ENCODE results near the gene ADAMTS17.
A peak's percentile ranks its signal among the peaks of the same experiment; 100 is the strongest.

Gene ADAMTS17

GRCh38 chr15:100147828-100148227, 193.9 kb downstream of the ADAMTS17 start:
- H3K4me3 ChIP-seq (ENCODE audit: low read length in 2 of 2) = no peak overlapping the region
- no peak overlapping the region for H3K27ac ChIP-seq (ENCODE audit: low read length)
- no peaks in the 10 kb centered on the region for H3K27me3 ChIP-seq (ENCODE audit: control insufficient read depth in 1 of 2, insufficient read depth in 2 of 2, low read length in 2 of 2)
- no peaks in the 10 kb centered on the region for H3K36me3 ChIP-seq (ENCODE audit: control insufficient read depth in 2 of 2, insufficient read depth in 2 of 2, low read length in 2 of 2)
- H3K4me1 ChIP-seq (ENCODE audit: control insufficient read depth, insufficient read depth, low read length) = peaks cover 2% of the 10 kb centered on the region
- peaks cover 8 to 10% of the 10 kb centered on the region in 2 donors for H3K9me3 ChIP-seq (ENCODE audit: control insufficient read depth in 2 of 2, low read length in 2 of 2)
- H3K9ac ChIP-seq (ENCODE audit: low read length in 2 of 2) = no peak overlapping the region

GRCh38 chr15:100143378-100143777, 198.4 kb downstream of the ADAMTS17 start:
- Histone ChIP-seq H3K4me1 (ENCODE audit: control insufficient read depth, insufficient read depth, low read length) (peaks cover 16% of the 10 kb centered on the region), H3K27me3 (ENCODE audit: control insufficient read depth in 1 of 2, insufficient read depth in 2 of 2, low read length in 2 of 2) (no peaks in the 10 kb centered on the region), H3K27ac (ENCODE audit: low read length) (no peak overlapping the region), H3K9me3 (ENCODE audit: control insufficient read depth in 2 of 2, low read length in 2 of 2) (peaks cover 0 to 8% of the 10 kb centered on the region in 2 donors), H3K36me3 (ENCODE audit: control insufficient read depth in 2 of 2, insufficient read depth in 2 of 2, low read length in 2 of 2) (no peaks in the 10 kb centered on the region), H3K4me3 (ENCODE audit: low read length in 2 of 2) (no peak overlapping the region), H3K9ac (ENCODE audit: low read length in 2 of 2) (no peak overlapping the region)

GRCh38 chr15:100141311-100142001, 200.3 kb downstream of the ADAMTS17 start:
- Histone ChIP-seq H3K27ac (ENCODE audit: low read length) (no peak overlapping the region), H3K9ac (ENCODE audit: low read length in 2 of 2) (no peak overlapping the region), H3K9me3 (ENCODE audit: control insufficient read depth in 2 of 2, low read length in 2 of 2) (no peaks in the 10 kb centered on the region), H3K4me1 (ENCODE audit: control insufficient read depth, insufficient read depth, low read length) (peaks cover 16% of the 10 kb centered on the region), H3K27me3 (ENCODE audit: control insufficient read depth in 1 of 2, insufficient read depth in 2 of 2, low read length in 2 of 2) (no peaks in the 10 kb centered on the region), H3K36me3 (ENCODE audit: control insufficient read depth in 2 of 2, insufficient read depth in 2 of 2, low read length in 2 of 2) (no peaks in the 10 kb centered on the region), H3K4me3 (ENCODE audit: low read length in 2 of 2) (peak overlapping the region; percentile 29 to 37)

GRCh38 chr15:100140527-100141308, 201.1 kb downstream of the ADAMTS17 start:
- Histone ChIP-seq H3K36me3 (ENCODE audit: control insufficient read depth in 2 of 2, insufficient read depth in 2 of 2, low read length in 2 of 2) (no peaks in the 10 kb centered on the region), H3K9ac (ENCODE audit: low read length in 2 of 2) (no peak overlapping the region), H3K4me1 (ENCODE audit: control insufficient read depth, insufficient read depth, low read length) (peaks cover 16% of the 10 kb centered on the region), H3K4me3 (ENCODE audit: low read length in 2 of 2) (peak overlapping the region; percentile 29 to 37), H3K9me3 (ENCODE audit: control insufficient read depth in 2 of 2, low read length in 2 of 2) (no peaks in the 10 kb centered on the region), H3K27me3 (ENCODE audit: control insufficient read depth in 1 of 2, insufficient read depth in 2 of 2, low read length in 2 of 2) (no peaks in the 10 kb centered on the region), H3K27ac (ENCODE audit: low read length) (no peak overlapping the region)

GRCh38 chr15:100134586-100134985, 207.2 kb downstream of the ADAMTS17 start:
- no peak overlapping the region for H3K4me3 ChIP-seq (ENCODE audit: low read length in 2 of 2)
- no peak overlapping the region for H3K9ac ChIP-seq (ENCODE audit: low read length in 2 of 2)
- no peak overlapping the region for H3K27ac ChIP-seq (ENCODE audit: low read length)
- no peaks in the 10 kb centered on the region for H3K36me3 ChIP-seq (ENCODE audit: control insufficient read depth in 2 of 2, insufficient read depth in 2 of 2, low read length in 2 of 2)
- no peaks in the 10 kb centered on the region for H3K27me3 ChIP-seq (ENCODE audit: control insufficient read depth in 1 of 2, insufficient read depth in 2 of 2, low read length in 2 of 2)
- H3K9me3 ChIP-seq (ENCODE audit: control insufficient read depth in 2 of 2, low read length in 2 of 2) = no peaks in the 10 kb centered on the region
- peaks cover 9% of the 10 kb centered on the region for H3K4me1 ChIP-seq (ENCODE audit: control insufficient read depth, insufficient read depth, low read length)

GRCh38 chr15:100134089-100134583, 207.6 kb downstream of the ADAMTS17 start:
- Histone ChIP-seq H3K36me3 (ENCODE audit: control insufficient read depth in 2 of 2, insufficient read depth in 2 of 2, low read length in 2 of 2) (no peaks in the 10 kb centered on the region), H3K4me3 (ENCODE audit: low read length in 2 of 2) (no peak overlapping the region), H3K27ac (ENCODE audit: low read length) (no peak overlapping the region), H3K9me3 (ENCODE audit: control insufficient read depth in 2 of 2, low read length in 2 of 2) (no peaks in the 10 kb centered on the region), H3K4me1 (ENCODE audit: control insufficient read depth, insufficient read depth, low read length) (peaks cover 9% of the 10 kb centered on the region), H3K9ac (ENCODE audit: low read length in 2 of 2) (no peak overlapping the region), H3K27me3 (ENCODE audit: control insufficient read depth in 1 of 2, insufficient read depth in 2 of 2, low read length in 2 of 2) (no peaks in the 10 kb centered on the region)

GRCh38 chr15:100133001-100133400, 208.8 kb downstream of the ADAMTS17 start:
- H3K36me3 ChIP-seq (ENCODE audit: control insufficient read depth in 2 of 2, insufficient read depth in 2 of 2, low read length in 2 of 2) = no peaks in the 10 kb centered on the region
- no peaks in the 10 kb centered on the region for H3K27me3 ChIP-seq (ENCODE audit: control insufficient read depth in 1 of 2, insufficient read depth in 2 of 2, low read length in 2 of 2)
- H3K4me1 ChIP-seq (ENCODE audit: control insufficient read depth, insufficient read depth, low read length) = peaks cover 9% of the 10 kb centered on the region
- no peaks in the 10 kb centered on the region for H3K9me3 ChIP-seq (ENCODE audit: control insufficient read depth in 2 of 2, low read length in 2 of 2)
- H3K9ac ChIP-seq (ENCODE audit: low read length in 2 of 2) = no peak overlapping the region
- H3K4me3 ChIP-seq (ENCODE audit: low read length in 2 of 2) = no peak overlapping the region
- H3K27ac ChIP-seq (ENCODE audit: low read length) = no peak overlapping the region

- no peak overlapping the region for H3K4me3 ChIP-seq (ENCODE audit: low read length in 2 of 2)
- no peak overlapping the region for H3K9ac ChIP-seq (ENCODE audit: low read length in 2 of 2)
- no peaks in the 10 kb centered on the region for H3K9me3 ChIP-seq (ENCODE audit: control insufficient read depth in 2 of 2, low read length in 2 of 2)
- H3K27me3 ChIP-seq (ENCODE audit: control insufficient read depth in 1 of 2, insufficient read depth in 2 of 2, low read length in 2 of 2) = no peaks in the 10 kb centered on the region
- no peak overlapping the region for H3K27ac ChIP-seq (ENCODE audit: low read length)
- H3K36me3 ChIP-seq (ENCODE audit: control insufficient read depth in 2 of 2, insufficient read depth in 2 of 2, low read length in 2 of 2) = no peaks in the 10 kb centered on the region
- H3K4me1 ChIP-seq (ENCODE audit: control insufficient read depth, insufficient read depth, low read length) = peaks cover 9% of the 10 kb centered on the region
These were observed 209.5 kb downstream of the ADAMTS17 start for GRCh38 chr15:100132309-100132708.

- Histone ChIP-seq H3K9me3 (ENCODE audit: control insufficient read depth in 2 of 2, low read length in 2 of 2) (no peaks in the 10 kb centered on the region), H3K27ac (ENCODE audit: low read length) (peak overlapping the region; percentile 6), H3K9ac (ENCODE audit: low read length in 2 of 2) (no peak overlapping the region), H3K4me3 (ENCODE audit: low read length in 2 of 2) (peak overlapping the region; percentile 16 to 44), H3K36me3 (ENCODE audit: control insufficient read depth in 2 of 2, insufficient read depth in 2 of 2, low read length in 2 of 2) (no peaks in the 10 kb centered on the region), H3K4me1 (ENCODE audit: control insufficient read depth, insufficient read depth, low read length) (peaks cover 9% of the 10 kb centered on the region), H3K27me3 (ENCODE audit: control insufficient read depth in 1 of 2, insufficient read depth in 2 of 2, low read length in 2 of 2) (no peaks in the 10 kb centered on the region)
These were observed 210.2 kb downstream of the ADAMTS17 start for GRCh38 chr15:100131321-100132224.

- H3K9me3 ChIP-seq (ENCODE audit: control insufficient read depth in 2 of 2, low read length in 2 of 2) = no peaks in the 10 kb centered on the region
- no peak overlapping the region for H3K27ac ChIP-seq (ENCODE audit: low read length)
- H3K4me3 ChIP-seq (ENCODE audit: low read length in 2 of 2) = no peak overlapping the region
- H3K4me1 ChIP-seq (ENCODE audit: control insufficient read depth, insufficient read depth, low read length) = peaks cover 14% of the 10 kb centered on the region
- H3K27me3 ChIP-seq (ENCODE audit: control insufficient read depth in 1 of 2, insufficient read depth in 2 of 2, low read length in 2 of 2) = no peaks in the 10 kb centered on the region
- no peak overlapping the region for H3K9ac ChIP-seq (ENCODE audit: low read length in 2 of 2)
- H3K36me3 ChIP-seq (ENCODE audit: control insufficient read depth in 2 of 2, insufficient read depth in 2 of 2, low read length in 2 of 2) = no peaks in the 10 kb centered on the region
These were observed 212.1 kb downstream of the ADAMTS17 start for GRCh38 chr15:100129677-100130076.

Data from stomach smooth muscle (tissue), 2 donors.